HG03280 (cell line): ENCODE measurements around the gene LAMA5.

Experiments
- ATAC-seq: cut with Tn5 transposase; IDR thresholded peaks from one replicate; pipeline ENCODE4 v1.9.1; 2021; ENCODE audit warnings: mild to moderate bottlenecking, moderate library complexity; ENCODE audit not compliant: unreplicated experiment

Gene LAMA5

GRCh38 chr20:62367136-62367632 is at the start of gene LAMA5:
LAMA5 (minus strand) TSS chr20:62367312; CDS start chr20:62367245, 67 bp downstream.
- ATAC-seq, result no peak

- no peak for ATAC-seq
Measured at GRCh38 chr20:62415354-62416111, 48.4 kb upstream of the LAMA5 start.

- ATAC-seq, result no peak
Measured at GRCh38 chr20:62413896-62414481, 46.9 kb upstream of the LAMA5 start.

GRCh38 chr20:62413025-62413570 is 46.0 kb upstream of the LAMA5 start:
- no peak for ATAC-seq

- no peak for ATAC-seq
Measured at GRCh38 chr20:62412194-62413024, 45.3 kb upstream of the LAMA5 start.

- no peak for ATAC-seq
Measured at GRCh38 chr20:62411479-62412193, 44.5 kb upstream of the LAMA5 start.

GRCh38 chr20:62410746-62411478 is 43.8 kb upstream of the LAMA5 start:
- no peak for ATAC-seq

GRCh38 chr20:62409931-62410745 is 43.0 kb upstream of the LAMA5 start:
- ATAC-seq, result no peak

- ATAC-seq, result no peak
Measured at GRCh38 chr20:62409086-62409853, 42.2 kb upstream of the LAMA5 start.

GRCh38 chr20:62408640-62409039 is 41.5 kb upstream of the LAMA5 start:
- no peak for ATAC-seq

- ATAC-seq, result no peak
Measured at GRCh38 chr20:62408055-62408454, 40.9 kb upstream of the LAMA5 start.

GRCh38 chr20:62407221-62407992 is 40.3 kb upstream of the LAMA5 start, which contains the start of gene CABLES2:
CABLES2 (minus strand) TSS chr20:62407285; CDS start chr20:62407276, 9 bp downstream.
- peak; percentile 88 for ATAC-seq

- peak; percentile 7 for ATAC-seq
Measured at GRCh38 chr20:62406635-62407176, 39.6 kb upstream of the LAMA5 start.

- no peak for ATAC-seq
Measured at GRCh38 chr20:62405981-62406513, 38.9 kb upstream of the LAMA5 start.

- no peak for ATAC-seq
Measured at GRCh38 chr20:62405108-62405980, 38.2 kb upstream of the LAMA5 start.

GRCh38 chr20:62404761-62405107 is 37.6 kb upstream of the LAMA5 start:
- no peak for ATAC-seq
